ENCODE measurements around the gene CEP85L. TPM values are rescaled to one million over a fixed set of nuclear protein-coding genes. Genes with fewer than 3 reads are reported as not detected.

CEP85L gene
- 12.5 and 20.8 TPM in 2 replicates for total RNA-seq

GRCh38 chr6:118651282-118652050 lies at the start of gene CEP85L:
Gene CEP85L (minus strand): TSS chr6:118651591. CDS start chr6:118651269, 322 bp downstream.

GRCh38 chr6:118548136-118548535 lies 103.3 kb downstream of the CEP85L start, which contains the start of gene PLN:
Gene PLN (plus strand): TSS chr6:118548296. CDS start chr6:118558922, 10,626 bp downstream.

Other genes starting within 250 kb of the CEP85L start
- gene PLN, start 103.3 kb downstream of the CEP85L start, total RNA-seq = 0.83 and 0.89 TPM in 2 replicates
- gene ASF1A, start 242.6 kb upstream of the CEP85L start, total RNA-seq = 15.1 and 17.9 TPM in 2 replicates

All from smooth muscle cell of the umbilical artery (primary cell).